ENCODE data around the gene ADAMTS17. TPM values are rescaled to one million over a fixed set of nuclear protein-coding genes. Genes with fewer than 3 reads are reported as not detected.

ADAMTS17 gene
- total RNA-seq, 4 donors from 2014 or later = 5.0 to 16.2 (median 11.6) TPM

DNA sequence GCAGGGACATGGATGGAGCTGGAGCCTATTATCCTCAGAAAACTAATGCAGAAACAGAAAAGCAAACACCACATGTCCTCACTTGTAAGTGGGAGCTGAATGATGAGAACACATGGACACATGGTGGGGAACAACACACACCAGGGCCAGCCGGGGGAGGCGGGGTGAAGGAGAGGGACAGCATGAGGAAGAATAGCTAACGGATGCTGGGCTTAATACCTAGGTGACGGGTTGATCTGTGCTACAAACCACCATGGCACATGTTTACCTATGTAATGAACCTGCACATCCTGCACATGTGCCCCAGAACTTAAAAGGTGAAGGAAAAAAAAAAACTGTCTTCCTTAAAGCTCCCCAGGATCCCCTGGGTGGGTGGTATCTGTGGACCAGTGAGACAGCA lies 87.1 kb downstream of the ADAMTS17 start:
- no peak overlapping the region for H3K4me3 ChIP-seq
- no peak for ATAC-seq
- no peaks in the 10 kb centered on the region for H3K9me3 ChIP-seq
- intact Hi-C loops (cut with DNase I; ENCODE audit: low total_unique reads) (no loop called here), in situ Hi-C loops (cut with MboI; ENCODE audit: low sequenced_read_pairs in 4 of 4) (no loop called here)
- H3K27me3 ChIP-seq = no peaks in the 10 kb centered on the region
- H3K36me3 ChIP-seq = peaks cover 0 to 24% of the 10 kb centered on the region in 2 donors
- H3K4me1 ChIP-seq = no peaks in the 10 kb centered on the region
- no peak for TF ChIP-seq POLR2A (IDR thresholded peaks at IDR 0.05)
- TF ChIP-seq, protein P1, sequence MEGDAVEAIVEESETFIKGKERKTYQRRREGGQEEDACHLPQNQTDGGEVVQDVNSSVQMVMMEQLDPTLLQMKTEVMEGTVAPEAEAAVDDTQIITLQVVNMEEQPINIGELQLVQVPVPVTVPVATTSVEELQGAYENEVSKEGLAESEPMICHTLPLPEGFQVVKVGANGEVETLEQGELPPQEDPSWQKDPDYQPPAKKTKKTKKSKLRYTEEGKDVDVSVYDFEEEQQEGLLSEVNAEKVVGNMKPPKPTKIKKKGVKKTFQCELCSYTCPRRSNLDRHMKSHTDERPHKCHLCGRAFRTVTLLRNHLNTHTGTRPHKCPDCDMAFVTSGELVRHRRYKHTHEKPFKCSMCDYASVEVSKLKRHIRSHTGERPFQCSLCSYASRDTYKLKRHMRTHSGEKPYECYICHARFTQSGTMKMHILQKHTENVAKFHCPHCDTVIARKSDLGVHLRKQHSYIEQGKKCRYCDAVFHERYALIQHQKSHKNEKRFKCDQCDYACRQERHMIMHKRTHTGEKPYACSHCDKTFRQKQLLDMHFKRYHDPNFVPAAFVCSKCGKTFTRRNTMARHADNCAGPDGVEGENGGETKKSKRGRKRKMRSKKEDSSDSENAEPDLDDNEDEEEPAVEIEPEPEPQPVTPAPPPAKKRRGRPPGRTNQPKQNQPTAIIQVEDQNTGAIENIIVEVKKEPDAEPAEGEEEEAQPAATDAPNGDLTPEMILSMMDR (IDR thresholded peaks at IDR 0.05 in 4 of 5, conservative IDR thresholded peaks at IDR 0.05 in 1 of 5) = no peak
- no peak overlapping the region for H3K27ac ChIP-seq
- DNase-seq = no peak

- in situ Hi-C loops (cut with MboI; ENCODE audit: low sequenced_read_pairs in 4 of 4) = no loop called here
- Histone ChIP-seq H3K4me1 (no peaks in the 10 kb centered on the region), H3K36me3 (peaks cover 0 to 20% of the 10 kb centered on the region in 2 donors), H3K27me3 (no peaks in the 10 kb centered on the region), H3K9me3 (no peaks in the 10 kb centered on the region), H3K27ac (no peak overlapping the region), H3K4me3 (no peak overlapping the region)
- TF ChIP-seq POLR2A (IDR thresholded peaks at IDR 0.05) = no peak
- TF ChIP-seq, protein P1 (IDR thresholded peaks at IDR 0.05 in 4 of 5, conservative IDR thresholded peaks at IDR 0.05 in 1 of 5) = no peak
- no peak for ATAC-seq
- intact Hi-C loops (cut with DNase I; ENCODE audit: low total_unique reads) = no loop called here
- no peak for DNase-seq
Observed at GRCh38 chr15:100254285-100254684, 87.5 kb downstream of the ADAMTS17 start.

DNA sequence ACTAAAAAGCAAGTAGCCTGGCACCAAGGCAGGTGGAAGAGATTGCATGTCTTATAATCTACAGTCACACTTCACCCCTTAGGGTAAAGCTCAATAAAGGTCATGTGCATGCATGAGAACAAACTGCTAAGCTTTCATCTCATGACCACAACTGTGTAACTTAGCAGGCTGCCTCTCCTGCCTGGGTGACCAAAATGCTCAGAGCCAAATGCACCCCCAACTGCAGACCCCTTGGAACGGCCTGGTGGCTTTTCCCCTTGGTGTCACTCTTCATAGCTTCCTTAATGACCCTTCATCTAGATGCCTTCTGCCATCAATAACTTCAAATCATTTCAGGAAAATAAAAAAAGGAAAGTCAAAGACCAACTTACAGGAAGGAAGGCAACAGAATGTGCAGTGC lies 88.1 kb downstream of the ADAMTS17 start:
- H3K9me3 ChIP-seq = no peaks in the 10 kb centered on the region
- DNase-seq = no peak
- in situ Hi-C loops (cut with MboI; ENCODE audit: low sequenced_read_pairs in 4 of 4) (no loop called here), intact Hi-C loops (cut with DNase I; ENCODE audit: low total_unique reads) (no loop called here)
- H3K36me3 ChIP-seq = peaks cover 0 to 15% of the 10 kb centered on the region in 2 donors
- no peak overlapping the region for H3K4me3 ChIP-seq
- H3K27ac ChIP-seq = no peak overlapping the region
- no peaks in the 10 kb centered on the region for H3K4me1 ChIP-seq
- no peak for ATAC-seq
- no peaks in the 10 kb centered on the region for H3K27me3 ChIP-seq
- no peak for TF ChIP-seq POLR2A (IDR thresholded peaks at IDR 0.05)
- TF ChIP-seq, protein P1 (IDR thresholded peaks at IDR 0.05 in 4 of 5, conservative IDR thresholded peaks at IDR 0.05 in 1 of 5) = no peak

DNA sequence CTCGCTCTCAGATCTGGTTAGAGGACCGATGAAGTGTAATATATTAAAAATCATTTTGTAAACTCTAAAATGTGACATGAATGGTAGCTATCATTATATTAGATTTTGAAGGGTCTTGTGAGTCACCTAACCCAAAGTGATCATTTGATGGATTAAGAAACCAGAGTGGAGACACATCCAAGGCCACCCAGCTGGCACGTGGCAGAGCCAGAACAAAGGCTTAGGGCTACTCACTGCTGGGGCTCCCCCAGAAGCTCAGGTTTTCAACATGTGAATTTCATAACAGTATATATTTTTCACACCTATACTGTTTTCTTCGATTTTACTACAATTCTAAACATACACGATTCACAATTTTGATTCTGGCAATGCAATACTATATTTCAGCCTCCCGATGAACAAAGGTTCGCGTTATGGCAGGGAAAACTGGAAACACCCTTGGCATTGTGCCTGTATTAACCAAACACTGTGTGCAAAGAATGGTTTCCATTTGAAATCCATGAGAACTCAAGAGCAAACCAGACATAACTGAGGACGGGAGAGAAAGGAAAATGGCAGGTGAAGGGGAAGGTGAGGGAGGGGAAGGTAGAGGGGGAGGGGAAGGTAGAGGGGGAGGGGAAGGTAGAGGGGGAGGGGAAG lies 88.9 kb downstream of the ADAMTS17 start:
- TF ChIP-seq, protein P1 (IDR thresholded peaks at IDR 0.05 in 4 of 5, conservative IDR thresholded peaks at IDR 0.05 in 1 of 5) = no peak
- no peak for TF ChIP-seq POLR2A (IDR thresholded peaks at IDR 0.05)
- no peak overlapping the region for H3K4me3 ChIP-seq
- in situ Hi-C loops (cut with MboI; ENCODE audit: low sequenced_read_pairs in 4 of 4) = no loop called here
- H3K36me3 ChIP-seq = peaks cover 0 to 15% of the 10 kb centered on the region in 2 donors
- no peaks in the 10 kb centered on the region for H3K9me3 ChIP-seq
- H3K27ac ChIP-seq = no peak overlapping the region
- no peaks in the 10 kb centered on the region for H3K4me1 ChIP-seq
- intact Hi-C loops (cut with DNase I; ENCODE audit: low total_unique reads) = no loop called here
- ATAC-seq = no peak
- DNase-seq = no peak
- no peaks in the 10 kb centered on the region for H3K27me3 ChIP-seq

GRCh38 chr15:100252359-100252758 lies 89.4 kb downstream of the ADAMTS17 start:
- Histone ChIP-seq H3K36me3 (peaks cover 0 to 15% of the 10 kb centered on the region in 2 donors), H3K9me3 (no peaks in the 10 kb centered on the region), H3K4me1 (no peaks in the 10 kb centered on the region), H3K27ac (no peak overlapping the region), H3K4me3 (no peak overlapping the region), H3K27me3 (no peaks in the 10 kb centered on the region)
- no peak for ATAC-seq
- in situ Hi-C loops (cut with MboI; ENCODE audit: low sequenced_read_pairs in 4 of 4) = no loop called here
- intact Hi-C loops (cut with DNase I; ENCODE audit: low total_unique reads) = no loop called here
- TF ChIP-seq POLR2A (IDR thresholded peaks at IDR 0.05) = no peak
- TF ChIP-seq, protein P1 (IDR thresholded peaks at IDR 0.05 in 4 of 5, conservative IDR thresholded peaks at IDR 0.05 in 1 of 5) = no peak
- no peak for DNase-seq
